Esophagus muscularis mucosa (tissue), 4 donors: Measurements from ENCODE around the gene STIMATE. TPM values are rescaled to one million over a fixed set of nuclear protein-coding genes. Genes with fewer than 3 reads are reported as not detected.

Experiments
- DNase-seq: peaks from one replicate; pipeline ENCODE4 v3.0.0-alpha.2; 2017; ENCODE audit errors: extremely low spot score
- H3K27ac ChIP-seq, 4 donors: fragments of 200-600 bp; sonication (generic); replicated peaks in 1 of 4; 1 replicate in 3 of 4; 2 replicates in 1 of 4; pipeline ENCODE4 v1.5.1; 2016 to 2019; ENCODE audit warnings: mild to moderate bottlenecking in 1 of 4
- H3K27me3 ChIP-seq, 4 donors: fragments of 200-600 bp; sonication (generic); one replicate each; pipeline versions ENCODE4 v1.5.1 to v1.6.0; 2016 to 2019
- H3K36me3 ChIP-seq, 4 donors: fragments of 200-600 bp; sonication (generic); one replicate each; pipeline ENCODE4 v1.5.1; 2016 to 2019
- H3K4me1 ChIP-seq, 4 donors: fragments of 200-600 bp; sonication (generic); one replicate each; pipeline ENCODE4 v1.5.1; 2016 to 2019
- H3K4me3 ChIP-seq, 4 donors: fragments of 200-600 bp; sonication (generic); 1 replicate in 2 of 4; 2 replicates in 2 of 4; pipeline ENCODE4 v1.5.1; 2016 to 2019; ENCODE audit warnings: mild to moderate bottlenecking in 4 of 4, moderate library complexity in 1 of 4
- H3K9me3 ChIP-seq, 4 donors: fragments of 200-600 bp; sonication (generic); 1 replicate in 3 of 4; 2 replicates in 1 of 4; pipeline ENCODE4 v1.5.1; 2016 to 2019
- EP300 ChIP-seq: sonication (generic); formaldehyde crosslinking; IDR thresholded peaks from one replicate; pipeline ENCODE4 v1.6.1; 2017; ENCODE audit warnings: antibody characterized with exemption
- POLR2A ChIP-seq: fragments of 450-650 bp; IDR thresholded peaks from one replicate; pipeline ENCODE4 v1.6.1; 2017; ENCODE audit warnings: antibody characterized with exemption, moderate library complexity, mild to moderate bottlenecking, low read depth
- POLR2AphosphoS5 ChIP-seq, 2 donors: sonication (generic); formaldehyde crosslinking; IDR thresholded peaks; one replicate each; pipeline ENCODE4 v1.6.1; 2017; ENCODE audit warnings: antibody characterized with exemption in 2 of 2
- WGBS: methylation state at CpG from one replicate; pipeline ENCODE4 v1.1.5; 2018; 5-methylcytosine and 5-hydroxymethylcytosine counted together
- intact Hi-C: fragments of 100-400 bp; cut with DNase I; formaldehyde crosslinking; loops from one replicate; pipeline ENCODE4 v1.15.1; 2023
- total RNA-seq, 4 donors: library from RNA; depleted of rRNA; stranded (reverse); fragments of >200 nt; gene quantifications; one replicate each; pipeline versions ENCODE4 v1.1.0 to v1.2.1, GENCODE V29; 2016
- TF ChIP-seq, protein P1 (sequence below), 3 experiments: fragments of 200-600 bp in 2 of 3; fragments of 450-650 bp in 1 of 3; sonication (generic) in 2 of 3; IDR thresholded peaks; one replicate each; pipeline ENCODE4 v1.5.1; 2017 to 2019; ENCODE audit warnings: antibody characterized with exemption in 3 of 3, mild to moderate bottlenecking in 2 of 3, moderate library complexity in 1 of 3

The STIMATE gene
- total RNA-seq, 4 donors from 2014 or later, result 10.4 to 23.6 (median 14.7) TPM

DNA sequence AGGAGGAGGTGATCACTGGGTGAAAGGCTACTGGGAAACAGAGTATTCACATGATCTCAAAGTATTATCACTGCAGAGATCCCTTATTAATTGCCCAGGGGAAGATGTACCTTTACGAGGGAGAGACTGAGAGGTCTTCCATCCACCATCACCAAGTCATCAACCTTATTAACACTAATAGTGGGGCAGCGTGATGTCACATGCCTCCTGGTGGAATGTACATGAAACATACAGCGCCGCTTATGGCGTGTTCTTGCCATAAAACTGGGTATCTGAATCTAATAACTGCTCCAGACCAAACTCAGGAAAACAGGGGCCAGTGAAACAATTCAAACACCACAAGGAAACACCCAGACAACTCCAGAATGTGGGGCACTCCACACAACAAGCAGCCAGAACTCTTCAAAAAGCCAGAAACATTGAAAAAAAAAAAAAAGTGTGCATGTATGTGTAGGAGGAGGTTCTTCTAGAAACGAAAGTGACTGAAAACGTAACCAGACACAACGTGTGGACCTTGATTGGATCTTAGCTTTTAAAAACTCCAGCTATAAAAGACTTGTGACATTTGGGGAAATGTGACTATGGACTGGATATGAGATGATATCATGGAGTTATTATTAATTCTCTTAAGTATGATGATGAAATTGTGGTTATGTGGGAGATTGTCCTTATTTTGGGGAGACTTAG, 4.6 kb downstream of the STIMATE start:
- Histone ChIP-seq H3K27me3 (no peaks in the 10 kb centered on the region), H3K4me1 (peaks cover 41 to 61% (median 57%) of the 10 kb centered on the region in 4 donors), H3K36me3 (peaks cover 0 to 4% (median 0%) of the 10 kb centered on the region in 4 donors), H3K27ac (peak overlapping the region; percentile 1 to 70 (median 28)), H3K9me3 (no peaks in the 10 kb centered on the region), H3K4me3 (no peak overlapping the region)
- DNase-seq, result no peak
- intact Hi-C loops, result loop anchor here (5.0 to 10.0 kb wide), 2 partner anchors 45 to 118 kb away; partner anchors contain the start of genes ITIH1 and NEK4
- 73% methylated on average over 8 of the region's 8 CpGs for WGBS
- TF ChIP-seq POLR2A, result no peak
- TF ChIP-seq, protein P1, sequence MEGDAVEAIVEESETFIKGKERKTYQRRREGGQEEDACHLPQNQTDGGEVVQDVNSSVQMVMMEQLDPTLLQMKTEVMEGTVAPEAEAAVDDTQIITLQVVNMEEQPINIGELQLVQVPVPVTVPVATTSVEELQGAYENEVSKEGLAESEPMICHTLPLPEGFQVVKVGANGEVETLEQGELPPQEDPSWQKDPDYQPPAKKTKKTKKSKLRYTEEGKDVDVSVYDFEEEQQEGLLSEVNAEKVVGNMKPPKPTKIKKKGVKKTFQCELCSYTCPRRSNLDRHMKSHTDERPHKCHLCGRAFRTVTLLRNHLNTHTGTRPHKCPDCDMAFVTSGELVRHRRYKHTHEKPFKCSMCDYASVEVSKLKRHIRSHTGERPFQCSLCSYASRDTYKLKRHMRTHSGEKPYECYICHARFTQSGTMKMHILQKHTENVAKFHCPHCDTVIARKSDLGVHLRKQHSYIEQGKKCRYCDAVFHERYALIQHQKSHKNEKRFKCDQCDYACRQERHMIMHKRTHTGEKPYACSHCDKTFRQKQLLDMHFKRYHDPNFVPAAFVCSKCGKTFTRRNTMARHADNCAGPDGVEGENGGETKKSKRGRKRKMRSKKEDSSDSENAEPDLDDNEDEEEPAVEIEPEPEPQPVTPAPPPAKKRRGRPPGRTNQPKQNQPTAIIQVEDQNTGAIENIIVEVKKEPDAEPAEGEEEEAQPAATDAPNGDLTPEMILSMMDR (IDR thresholded peaks at IDR 0.05), result no peak
- no peak for TF ChIP-seq EP300

DNA sequence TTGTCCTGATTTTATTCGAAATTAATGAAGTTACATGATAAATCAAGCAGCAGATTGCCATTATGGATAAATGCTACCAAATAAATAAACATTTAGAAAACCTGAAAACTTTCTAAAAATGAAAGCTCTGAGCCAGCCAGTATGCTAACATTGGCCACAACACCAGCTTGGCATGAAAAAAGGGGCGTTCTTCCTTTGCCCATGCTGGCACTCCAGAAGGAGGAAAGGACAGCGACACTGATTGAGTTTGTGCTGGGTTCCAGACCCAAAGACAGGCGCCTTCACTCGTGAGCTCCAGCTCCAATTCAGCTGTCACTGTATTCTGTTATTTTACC, 5.1 kb downstream of the STIMATE start:
- H3K4me3 ChIP-seq, result no peak overlapping the region
- no peak for TF ChIP-seq EP300
- TF ChIP-seq POLR2A, result no peak
- TF ChIP-seq, protein P1 (IDR thresholded peaks at IDR 0.05), result no peak
- TF ChIP-seq POLR2AphosphoS5 (IDR thresholded peaks at IDR 0.05), result no peak
- H3K27me3 ChIP-seq, result no peaks in the 10 kb centered on the region
- peaks cover 0 to 4% (median 0%) of the 10 kb centered on the region in 4 donors for H3K36me3 ChIP-seq
- whole genome bisulfite sequencing, result 78% methylated on average over 5 of the region's 5 CpGs
- H3K27ac ChIP-seq, result peak overlapping the region in 3 of 4 donors; percentile 1 to 70 (median 53)
- DNase-seq, result no peak
- H3K9me3 ChIP-seq, result no peaks in the 10 kb centered on the region
- intact Hi-C loops, result loop anchor here (5.0 to 10.0 kb wide), 2 partner anchors 45 to 117 kb away; partner anchors contain the start of genes ITIH1 and NEK4
- H3K4me1 ChIP-seq, result peaks cover 40 to 59% (median 54%) of the 10 kb centered on the region in 4 donors

DNA sequence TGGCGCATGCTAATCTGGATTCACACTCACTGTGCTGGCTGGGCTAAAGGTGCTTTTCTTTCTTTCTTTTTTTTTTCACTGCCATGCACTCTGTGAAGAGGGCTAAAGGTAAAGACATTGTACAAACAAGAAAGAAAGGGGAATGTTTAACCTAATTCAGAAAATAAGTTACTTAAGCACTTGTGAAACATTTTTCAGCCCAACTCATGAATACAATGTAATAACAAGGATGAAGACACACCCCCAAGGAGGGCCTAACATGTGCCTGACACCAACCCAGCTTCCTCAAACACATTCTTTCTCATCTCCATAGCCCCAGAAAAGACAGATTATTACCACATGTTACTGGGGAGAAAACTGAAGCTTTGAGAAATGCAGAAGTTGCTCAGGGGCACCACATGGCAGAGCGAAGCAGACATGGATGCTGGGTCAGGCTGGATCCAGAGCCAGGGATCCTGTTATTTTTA, 5.7 kb downstream of the STIMATE start:
- DNase-seq, result no peak
- Histone ChIP-seq H3K4me1 (peaks cover 40 to 56% (median 51%) of the 10 kb centered on the region in 4 donors), H3K27ac (peak overlapping the region in 3 of 4 donors; percentile 1 to 70 (median 53)), H3K9me3 (no peaks in the 10 kb centered on the region), H3K4me3 (no peak overlapping the region), H3K27me3 (no peaks in the 10 kb centered on the region), H3K36me3 (peaks cover 0 to 4% (median 0%) of the 10 kb centered on the region in 4 donors)
- intact Hi-C loops, result loop anchor here (5.0 to 10.0 kb wide), 2 partner anchors 44 to 117 kb away; partner anchors contain the start of genes ITIH1 and NEK4
- 71% methylated on average over 2 of the region's 2 CpGs for WGBS
- TF ChIP-seq POLR2AphosphoS5 (IDR thresholded peaks at IDR 0.05) (no peak), POLR2A (no peak), EP300 (no peak)
- TF ChIP-seq, protein P1 (IDR thresholded peaks at IDR 0.05), result no peak

DNA sequence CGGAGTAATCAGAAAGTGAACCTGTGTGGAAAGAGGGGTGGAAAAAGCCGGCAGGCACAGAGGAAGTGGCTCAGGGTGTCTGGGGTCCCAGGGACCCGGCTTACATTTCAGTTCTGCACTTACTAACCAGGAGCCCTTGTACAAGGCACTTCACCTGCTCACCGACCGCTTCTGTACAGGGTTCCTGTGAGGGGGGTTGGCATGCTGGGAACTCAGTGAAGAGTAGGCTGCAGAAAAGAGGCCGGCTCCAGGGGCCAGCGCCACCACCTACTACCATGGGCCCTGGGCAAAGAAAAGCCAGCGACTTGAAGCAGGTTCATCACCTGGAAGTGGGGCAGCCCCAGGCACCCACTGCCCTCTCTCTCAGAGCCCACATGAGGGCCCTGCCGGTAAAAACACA, 6.2 kb downstream of the STIMATE start:
- Histone ChIP-seq H3K27ac (peak overlapping the region in 1 of 4 donors; percentile 42), H3K27me3 (no peaks in the 10 kb centered on the region), H3K4me1 (peaks cover 36 to 51% (median 47%) of the 10 kb centered on the region in 4 donors), H3K36me3 (peaks cover 0 to 4% (median 0%) of the 10 kb centered on the region in 4 donors), H3K9me3 (no peaks in the 10 kb centered on the region), H3K4me3 (no peak overlapping the region)
- WGBS, result 86% methylated on average over 7 of the region's 9 CpGs
- TF ChIP-seq, protein P1 (IDR thresholded peaks at IDR 0.05), result no peak
- TF ChIP-seq POLR2AphosphoS5 (IDR thresholded peaks at IDR 0.05), result no peak
- no peak for TF ChIP-seq EP300
- no peak for TF ChIP-seq POLR2A
- no peak for DNase-seq
- intact Hi-C loops, result loop anchor here (5.0 to 10.0 kb wide), 2 partner anchors 44 to 116 kb away; partner anchors contain the start of genes ITIH1 and NEK4
